ENCODE results near the gene CCL13. TPM values are rescaled to one million over a fixed set of nuclear protein-coding genes. Genes with fewer than 3 reads are reported as not detected.

CCL13 gene
- total and polyA plus RNA-seq, 4 donors, result 0.12 to 0.84 TPM; not detected in 2

- TF ChIP-seq TAF1 (conservative IDR thresholded peaks at IDR 0.05) (no peak), CTCF (IDR thresholded peaks at IDR 0.05; ENCODE audit: low read depth, low read length, missing input control) (no peak), HNF4A (conservative IDR thresholded peaks at IDR 0.05) (no peak), FOXA2 (IDR thresholded peaks at IDR 0.05) (no peak), YY1 (IDR thresholded peaks at IDR 0.05) (no peak), GABPA (IDR thresholded peaks at IDR 0.05 in 1 of 2, conservative IDR thresholded peaks at IDR 0.05 in 1 of 2) (no peak), JUND (IDR thresholded peaks at IDR 0.05) (no peak), NR2F2 (IDR thresholded peaks at IDR 0.05) (no peak), ZBTB33 (IDR thresholded peaks at IDR 0.05) (no peak), REST (IDR thresholded peaks at IDR 0.05) (no peak), RAD21 (IDR thresholded peaks at IDR 0.05) (no peak), FOXA1 (IDR thresholded peaks at IDR 0.05) (no peak), ATF3 (IDR thresholded peaks at IDR 0.05) (no peak), MAX (IDR thresholded peaks at IDR 0.05) (no peak), EGR1 (IDR thresholded peaks at IDR 0.05; ENCODE audit: low read depth in 2 of 2) (no peak), HNF4G (IDR thresholded peaks at IDR 0.05) (no peak), SP1 (IDR thresholded peaks at IDR 0.05) (no peak), RXRA (IDR thresholded peaks at IDR 0.05) (no peak)
- no peak overlapping the region for H3K27ac ChIP-seq (ENCODE audit: low read depth in 1 of 2, low read length in 2 of 2)
- no peaks in the 10 kb centered on the region for H3K9me3 ChIP-seq (ENCODE audit: control insufficient read depth in 4 of 4, low read length in 3 of 4)
- H3K36me3 ChIP-seq (ENCODE audit: control insufficient read depth in 4 of 4, insufficient read depth in 3 of 4, low read depth in 1 of 4, low read length in 3 of 4), result no peaks in the 10 kb centered on the region
- H3K9ac ChIP-seq (ENCODE audit: low read depth in 1 of 2, low read length in 2 of 2), result no peak overlapping the region
- H3K4me3 ChIP-seq (ENCODE audit: low read depth in 1 of 3, low read length in 3 of 3), result no peak overlapping the region
- peaks cover 0 to 3% (median 0%) of the 10 kb centered on the region in 4 donors for H3K27me3 ChIP-seq (ENCODE audit: control insufficient read depth in 4 of 4, insufficient read depth in 4 of 4, low read length in 3 of 4)
- WGBS, result 90% methylated on average over 3 of the region's 3 CpGs
- DNase-seq (ENCODE audit: low spot score), result no peak
- peaks cover 0 to 3% (median 1%) of the 10 kb centered on the region in 4 donors for H3K4me1 ChIP-seq (ENCODE audit: control insufficient read depth in 4 of 4, insufficient read depth in 4 of 4, low read length in 3 of 4)
Observed at GRCh38 chr17:34377078-34377823, 21.0 kb downstream of the CCL13 start.
